K562 (cell line): ENCODE data around the gene NUP153. TPM values are rescaled to one million over a fixed set of nuclear protein-coding genes. Genes with fewer than 3 reads are reported as not detected.

Experiments
- CHD1 ChIP-seq: fragments of 200-600 bp; sonication (generic); IDR thresholded peaks from one replicate; pipeline ENCODE4 v1.6.1; 2012; ENCODE audit warnings: mild to moderate bottlenecking, moderate library complexity, low read length, inconsistent platforms
- CHD2 ChIP-seq: IDR thresholded peaks from 2 replicates; pipeline ENCODE4 v1.6.1; 2011; ENCODE audit warnings: low read depth, low read length
- ELF4 ChIP-seq: fragments of 450-650 bp; formaldehyde crosslinking; IDR thresholded peaks from 2 replicates; pipeline ENCODE4 v1.4.0; 2022; ENCODE audit warnings: missing genetic modification characterization
- HDAC1 ChIP-seq, 2 experiments: fragments of 450-650 bp; IDR thresholded peaks; 2 replicates each; pipeline ENCODE4 v1.6.1; 2016 to 2017; ENCODE audit warnings: inconsistent platforms in 1 of 2, mild to moderate bottlenecking in 1 of 2, moderate library complexity in 1 of 2
- IRF1 ChIP-seq: sonication (generic); formaldehyde crosslinking; IDR thresholded peaks from 2 replicates; pipeline ENCODE4 v1.8.0; 2022; ENCODE audit warnings: missing genetic modification reagents, mild to moderate bottlenecking, borderline replicate concordance
- KLF13 ChIP-seq: fragments of 450-650 bp; IDR thresholded peaks from 2 replicates; pipeline ENCODE4 v1.6.1; 2016; ENCODE audit warnings: missing genetic modification characterization, low read depth, mild to moderate bottlenecking, missing compliant biosample characterization, moderate library complexity, borderline replicate concordance
- MCM5 ChIP-seq: fragments of 450-650 bp; IDR thresholded peaks from 2 replicates; pipeline ENCODE4 v1.6.1; 2016; ENCODE audit warnings: low read depth
- MTF1 ChIP-seq: fragments of 250-450 bp; sonication (Bioruptor Pico); IDR thresholded peaks from 2 replicates; pipeline ENCODE4 v1.9.0; 2021; ENCODE audit warnings: moderate library complexity, mild to moderate bottlenecking, inconsistent platforms, borderline replicate concordance
- NCOA6 ChIP-seq: fragments of 450-650 bp; IDR thresholded peaks from 2 replicates; pipeline ENCODE4 v1.6.1; 2017; ENCODE audit warnings: mild to moderate bottlenecking
- NCOR1 ChIP-seq: fragments of 450-650 bp; IDR thresholded peaks from 2 replicates; pipeline ENCODE4 v1.6.1; 2016; ENCODE audit warnings: mild to moderate bottlenecking, moderate library complexity
- NONO ChIP-seq, 2 experiments: fragments of 200-400 bp in 1 of 2; fragments of 450-650 bp in 1 of 2; formaldehyde crosslinking in 1 of 2; IDR thresholded peaks; 2 replicates each; pipeline ENCODE4 v1.6.1; 2017; ENCODE audit warnings: low read depth in 2 of 2, mild to moderate bottlenecking in 2 of 2, moderate library complexity in 2 of 2, low read length in 1 of 2
- NR2C1 ChIP-seq, 2 experiments: fragments of 450-650 bp; IDR thresholded peaks; 2 replicates each; pipeline ENCODE4 v1.6.1; 2017; ENCODE audit warnings: mild to moderate bottlenecking in 2 of 2, antibody characterized with exemption in 1 of 2, inconsistent platforms in 1 of 2, missing compliant biosample characterization in 1 of 2, missing genetic modification characterization in 1 of 2
- POLR3A ChIP-seq: IDR thresholded peaks from 2 replicates; pipeline ENCODE4 v1.6.1; 2011; ENCODE audit warnings: borderline replicate concordance, mild to moderate bottlenecking, moderate library complexity; ENCODE audit not compliant: insufficient read length, insufficient read depth; ENCODE audit errors: extremely low read depth
- SMARCA5 ChIP-seq: fragments of 450-650 bp; IDR thresholded peaks from 2 replicates; pipeline ENCODE4 v1.6.1; 2016
- SMARCB1 ChIP-seq: IDR thresholded peaks from 2 replicates; pipeline ENCODE4 v1.6.1; 2011; ENCODE audit warnings: improper control_type of control experiment, low read depth; ENCODE audit not compliant: insufficient read length
- SNAPC5 ChIP-seq: fragments of 250-450 bp; sonication (Bioruptor Pico); IDR thresholded peaks from 2 replicates; pipeline ENCODE4 v1.8.0; 2021; ENCODE audit warnings: moderate library complexity, mild to moderate bottlenecking, inconsistent platforms
- TCF7 ChIP-seq: sonication (generic); IDR thresholded peaks from 2 replicates; pipeline ENCODE4 v1.6.1; 2016; ENCODE audit warnings: antibody characterized with exemption, borderline replicate concordance
- ZBTB1 ChIP-seq: sonication (generic); formaldehyde crosslinking; IDR thresholded peaks from 2 replicates; pipeline ENCODE4 v1.8.1; 2023; ENCODE audit warnings: missing genetic modification reagents, low read depth, mild to moderate bottlenecking, borderline replicate concordance
- ZBTB7A ChIP-seq: IDR thresholded peaks from 2 replicates; pipeline ENCODE4 v1.6.1; 2011; ENCODE audit warnings: low read depth, mild to moderate bottlenecking, low read length, moderate library complexity, borderline replicate concordance; ENCODE audit not compliant: control insufficient read depth
- ZHX1 ChIP-seq: fragments of 150-350 bp; conservative IDR thresholded peaks from 2 replicates; pipeline ENCODE4 v1.6.1; 2014; ENCODE audit warnings: low read length
- ZNF212 ChIP-seq: fragments of 450-650 bp; formaldehyde crosslinking; IDR thresholded peaks from 2 replicates; pipeline ENCODE4 v1.4.0; 2020; ENCODE audit warnings: mild to moderate bottlenecking
- ZNF551 ChIP-seq: fragments of 250-450 bp; sonication (Bioruptor Pico); IDR thresholded peaks from 2 replicates; pipeline ENCODE4 v1.5.0; 2021; ENCODE audit warnings: mild to moderate bottlenecking, moderate library complexity
- polyA plus RNA-seq, 8 experiments: library from polyadenylated mRNA; depleted of rRNA in 4 of 8; stranded (reverse) in 5 of 8; unstranded in 3 of 8; fragments of >200 nt; fragmentation: Nextera tagmentation in 2 of 8; fragmentation: Illumina TruSeq in 1 of 8; extraction: Ambion mirVana in 2 of 8; extraction: Trizol in 1 of 8; gene quantifications; 2 replicates each; pipeline versions ENCODE4 v1.2.1 to v1.2.3, GENCODE V29; 2011 to 2014; ENCODE audit warnings: inconsistent platforms in 1 of 8, missing spikeins in 1 of 8
- total RNA-seq, 7 experiments: library from RNA; depleted of rRNA in 6 of 7; stranded (reverse); fragments of >200 nt in 6 of 7; fragmentation: Illumina TruSeq in 2 of 7; extraction: Trizol in 2 of 7; gene quantifications; 2 replicates each; pipeline versions ENCODE4 v1.2.1 to v1.2.3, GENCODE V29; 2011 to 2021; ENCODE audit warnings: low replicate concordance in 1 of 7
- TF ChIP-seq, protein P1 (sequence below): sonication (generic); IDR thresholded peaks from 2 replicates; pipeline ENCODE4 v1.6.1; 2016

NUP153 gene
- total and polyA plus RNA-seq, 9 of the 15 experiments (the other 6 are each of a cell fraction or from before 2014, with no cell fraction given) = 21.9 to 110 (median 84.8) TPM

DNA sequence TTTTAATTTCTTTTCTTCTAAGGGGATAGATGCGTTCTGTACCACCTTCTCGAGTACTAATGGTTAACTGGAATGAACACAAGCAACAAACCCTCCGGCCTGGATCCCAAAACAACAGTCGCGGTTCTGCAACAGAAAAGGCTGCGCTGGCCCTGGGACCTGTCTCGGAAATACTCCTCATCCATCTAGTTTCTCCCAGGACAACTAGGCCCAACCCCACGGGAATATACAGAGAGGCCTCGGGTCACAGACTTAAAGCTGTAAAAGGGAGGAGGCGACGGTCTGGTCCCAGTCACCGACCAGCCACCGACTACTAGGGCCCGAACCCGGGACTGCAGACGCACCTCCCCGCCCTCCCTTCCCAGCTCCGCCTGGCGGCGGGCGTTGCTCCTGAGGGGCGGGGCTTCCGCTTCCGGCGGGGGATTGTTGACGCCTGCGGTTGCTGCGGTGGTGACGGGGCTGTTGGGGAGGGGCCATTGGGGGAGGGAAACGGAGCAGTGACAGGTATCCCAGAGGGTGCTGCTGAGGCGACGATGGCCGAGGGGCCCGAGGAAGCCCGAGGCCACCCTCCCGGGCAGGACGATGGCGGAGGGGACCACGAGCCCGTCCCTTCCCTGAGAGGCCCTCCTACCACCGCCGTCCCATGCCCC lies 106.7 kb downstream of the NUP153 start, which contains the start of gene FAM8A1 (continued):
- no peak for TF ChIP-seq ELF4 (CRISPR knock-in tag)
- TF ChIP-seq SMARCA5 = no peak
- no peak for TF ChIP-seq MTF1 (CRISPR knock-in tag)
- peak in 1 of 2 experiments; percentile 49; a peak in 2 of 4 replicates for TF ChIP-seq HDAC1 (IDR thresholded peaks at IDR 0.05)
- no peak for TF ChIP-seq MCM5
- TF ChIP-seq NCOA6 = no peak
- TF ChIP-seq ZBTB1 (CRISPR knock-in tag) = peak; percentile 99
- TF ChIP-seq KLF13 (tag) = peak; percentile 18; the same call in 1 of the 2 replicates
- TF ChIP-seq, protein P1, sequence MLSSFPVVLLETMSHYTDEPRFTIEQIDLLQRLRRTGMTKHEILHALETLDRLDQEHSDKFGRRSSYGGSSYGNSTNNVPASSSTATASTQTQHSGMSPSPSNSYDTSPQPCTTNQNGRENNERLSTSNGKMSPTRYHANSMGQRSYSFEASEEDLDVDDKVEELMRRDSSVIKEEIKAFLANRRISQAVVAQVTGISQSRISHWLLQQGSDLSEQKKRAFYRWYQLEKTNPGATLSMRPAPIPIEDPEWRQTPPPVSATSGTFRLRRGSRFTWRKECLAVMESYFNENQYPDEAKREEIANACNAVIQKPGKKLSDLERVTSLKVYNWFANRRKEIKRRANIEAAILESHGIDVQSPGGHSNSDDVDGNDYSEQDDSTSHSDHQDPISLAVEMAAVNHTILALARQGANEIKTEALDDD = no peak
- no peak for TF ChIP-seq CHD1
- no peak for TF ChIP-seq NR2C1 (IDR thresholded peaks at IDR 0.05)
- TF ChIP-seq NR2C1 (tag; IDR thresholded peaks at IDR 0.05) = no peak
- TF ChIP-seq ZNF212 = no peak
- no peak for TF ChIP-seq SMARCB1
- no peak for TF ChIP-seq SNAPC5 (CRISPR knock-in tag)
- TF ChIP-seq ZBTB7A = peak; percentile 31; the same call in 1 of the 2 replicates
- TF ChIP-seq ZHX1 = no peak
- no peak for TF ChIP-seq ZNF551 (CRISPR knock-in tag)
- no peak for TF ChIP-seq POLR3A
- TF ChIP-seq IRF1 (CRISPR knock-in tag) = no peak
- peak; percentile 40; the same call in 1 of the 2 replicates for TF ChIP-seq NCOR1
- no peak; a peak in 1 of 4 replicates for TF ChIP-seq NONO (IDR thresholded peaks at IDR 0.05; ENCODE audit: low read depth in 2 of 2, low read length in 1 of 2)
- TF ChIP-seq CHD2 = peak; percentile 13; the same call in 1 of the 2 replicates
- peak; percentile 48; the same call in 1 of the 2 replicates for TF ChIP-seq TCF7
